ENCODE results near the gene TPBGL. TPM values are rescaled to one million over a fixed set of nuclear protein-coding genes. Genes with fewer than 3 reads are reported as not detected.

Gene TPBGL
- total and polyA plus RNA-seq, 2 donors (not counting 3 experiments of a cell fraction or from before 2014, with no cell fraction given), result not detected

- BruUV-seq (replicated peaks), result no TSS peak
- DNase-seq (ENCODE audit: low read depth, low spot score) (no peak), FAIRE-seq (no peak)
- Histone ChIP-seq H2AFZ (ENCODE audit: low read depth, low read length) (no peak overlapping the region), H3K9me1 (replicated peaks; ENCODE audit: control insufficient read depth, extremely low read depth, insufficient read depth, low read length) (no peaks in the 10 kb centered on the region), H3K9me3 (replicated peaks; ENCODE audit: control insufficient read depth, insufficient read depth, low read length) (no peaks in the 10 kb centered on the region), H3K4me1 (ENCODE audit: control insufficient read depth, extremely low read depth, insufficient read depth, low read length) (no peaks in the 10 kb centered on the region), H4K20me1 (replicated peaks; ENCODE audit: control insufficient read depth, extremely low read depth, insufficient read depth, low read length) (no peaks in the 10 kb centered on the region), H3K79me2 (ENCODE audit: control insufficient read depth, insufficient read depth, low read length) (no peaks in the 10 kb centered on the region), H3K27me3 (ENCODE audit: control insufficient read depth in 2 of 2, insufficient read depth in 2 of 2, low read length in 2 of 2) (peaks cover 16% of the 10 kb centered on the region in 2 experiments), H3K27ac (ENCODE audit: insufficient read depth, low read depth, low read length) (no peak overlapping the region), H3K36me3 (ENCODE audit: control insufficient read depth in 2 of 2, extremely low read depth in 1 of 2, insufficient read depth in 2 of 2, low read length in 2 of 2) (no peaks in the 10 kb centered on the region), H3K4me2 (ENCODE audit: insufficient read depth, low read length) (no peak overlapping the region), H3K4me3 (replicated peaks in 1 of 3; ENCODE audit: insufficient read depth in 1 of 3, low read depth in 1 of 3, low read length in 3 of 3) (no peak overlapping the region), H3K9ac (replicated peaks; ENCODE audit: extremely low read depth, insufficient read depth, low read length) (no peak overlapping the region)
- CTCF ChIA-PET, result interaction anchor here (1.0 to 10.9 kb wide), 4 partner anchors 33 to 186 kb away, joined by 3 to 1202 read pairs (median 5); partner anchors contain the start of gene TPBGL
- POLR2A ChIA-PET, result no interaction called here
- intact Hi-C loops (cut with micrococcal nuclease) (no loop called here), dilution Hi-C loops (cut with MboI; ENCODE audit: extremely low pct_ligation_motif_present, low sequenced_read_pairs) (no loop called here)
- TF ChIP-seq EZH2 (IDR thresholded peaks at IDR 0.05; ENCODE audit: borderline replicate concordance, low read depth, low read length, severe bottlenecking) (no peak), POLR2A (IDR thresholded peaks at IDR 0.05; ENCODE audit: low read depth, low read length) (no peak), GATA2 (IDR thresholded peaks at IDR 0.05; ENCODE audit: insufficient read depth, insufficient read length, low read depth, low read length) (no peak), FOS (IDR thresholded peaks at IDR 0.05; ENCODE audit: borderline replicate concordance, insufficient read depth, low read length) (no peak), POLR2AphosphoS5 (IDR thresholded peaks at IDR 0.05; ENCODE audit: insufficient read depth, low read depth, low read length) (no peak), MYC (IDR thresholded peaks at IDR 0.05; ENCODE audit: low read depth, low read length) (no peak), JUN (IDR thresholded peaks at IDR 0.05; ENCODE audit: borderline replicate concordance, insufficient read depth, insufficient read length, low read depth) (no peak)
- TF ChIP-seq, protein P1, sequence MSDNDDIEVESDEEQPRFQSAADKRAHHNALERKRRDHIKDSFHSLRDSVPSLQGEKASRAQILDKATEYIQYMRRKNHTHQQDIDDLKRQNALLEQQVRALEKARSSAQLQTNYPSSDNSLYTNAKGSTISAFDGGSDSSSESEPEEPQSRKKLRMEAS (IDR thresholded peaks at IDR 0.05; ENCODE audit: insufficient read depth, insufficient read length), result no peak
- TF ChIP-seq, protein P2, sequence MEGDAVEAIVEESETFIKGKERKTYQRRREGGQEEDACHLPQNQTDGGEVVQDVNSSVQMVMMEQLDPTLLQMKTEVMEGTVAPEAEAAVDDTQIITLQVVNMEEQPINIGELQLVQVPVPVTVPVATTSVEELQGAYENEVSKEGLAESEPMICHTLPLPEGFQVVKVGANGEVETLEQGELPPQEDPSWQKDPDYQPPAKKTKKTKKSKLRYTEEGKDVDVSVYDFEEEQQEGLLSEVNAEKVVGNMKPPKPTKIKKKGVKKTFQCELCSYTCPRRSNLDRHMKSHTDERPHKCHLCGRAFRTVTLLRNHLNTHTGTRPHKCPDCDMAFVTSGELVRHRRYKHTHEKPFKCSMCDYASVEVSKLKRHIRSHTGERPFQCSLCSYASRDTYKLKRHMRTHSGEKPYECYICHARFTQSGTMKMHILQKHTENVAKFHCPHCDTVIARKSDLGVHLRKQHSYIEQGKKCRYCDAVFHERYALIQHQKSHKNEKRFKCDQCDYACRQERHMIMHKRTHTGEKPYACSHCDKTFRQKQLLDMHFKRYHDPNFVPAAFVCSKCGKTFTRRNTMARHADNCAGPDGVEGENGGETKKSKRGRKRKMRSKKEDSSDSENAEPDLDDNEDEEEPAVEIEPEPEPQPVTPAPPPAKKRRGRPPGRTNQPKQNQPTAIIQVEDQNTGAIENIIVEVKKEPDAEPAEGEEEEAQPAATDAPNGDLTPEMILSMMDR (IDR thresholded peaks at IDR 0.05; ENCODE audit: extremely low read depth in 1 of 2, insufficient read depth in 1 of 2, low read depth in 1 of 2, low read length in 2 of 2), result no peak
Measured at GRCh38 chr11:75208446-75208845, 32.1 kb upstream of the TPBGL start.

Measured in endothelial cell of umbilical vein (primary cell).